Adipocyte (in vitro differentiated cells): ENCODE data around the gene SEC24B.

Experiments used
- DNase-seq: peaks from one replicate; pipeline ENCODE4 v3.0.0-alpha.2; 2015; ENCODE audit warnings: low read depth
- H3K27me3 ChIP-seq: replicated peaks from 2 replicates; pipeline ENCODE4 v1.7.0; 2013; ENCODE audit warnings: mild to moderate bottlenecking, low read length, moderate library complexity; ENCODE audit not compliant: control insufficient read depth, insufficient read depth
- H3K36me3 ChIP-seq: 2 replicates; pipeline ENCODE4 v1.7.0; 2013; ENCODE audit warnings: low read length, mild to moderate bottlenecking, moderate library complexity; ENCODE audit not compliant: control insufficient read depth, insufficient read depth, severe bottlenecking
- H3K4me1 ChIP-seq: 2 replicates; pipeline ENCODE4 v1.7.0; 2013; ENCODE audit warnings: mild to moderate bottlenecking, low read length, moderate library complexity; ENCODE audit not compliant: control insufficient read depth, insufficient read depth
- H3K4me3 ChIP-seq: 2 replicates; pipeline ENCODE4 v1.7.0; 2013; ENCODE audit warnings: mild to moderate bottlenecking, low read length, moderate library complexity
- H3K9ac ChIP-seq: 2 replicates; pipeline ENCODE4 v1.7.0; 2013; ENCODE audit warnings: mild to moderate bottlenecking, low read length, moderate library complexity
- H3K9me3 ChIP-seq: 2 replicates; pipeline ENCODE4 v1.7.0; 2013; ENCODE audit warnings: mild to moderate bottlenecking, low read length, moderate library complexity; ENCODE audit not compliant: control insufficient read depth

SEC24B gene

DNA sequence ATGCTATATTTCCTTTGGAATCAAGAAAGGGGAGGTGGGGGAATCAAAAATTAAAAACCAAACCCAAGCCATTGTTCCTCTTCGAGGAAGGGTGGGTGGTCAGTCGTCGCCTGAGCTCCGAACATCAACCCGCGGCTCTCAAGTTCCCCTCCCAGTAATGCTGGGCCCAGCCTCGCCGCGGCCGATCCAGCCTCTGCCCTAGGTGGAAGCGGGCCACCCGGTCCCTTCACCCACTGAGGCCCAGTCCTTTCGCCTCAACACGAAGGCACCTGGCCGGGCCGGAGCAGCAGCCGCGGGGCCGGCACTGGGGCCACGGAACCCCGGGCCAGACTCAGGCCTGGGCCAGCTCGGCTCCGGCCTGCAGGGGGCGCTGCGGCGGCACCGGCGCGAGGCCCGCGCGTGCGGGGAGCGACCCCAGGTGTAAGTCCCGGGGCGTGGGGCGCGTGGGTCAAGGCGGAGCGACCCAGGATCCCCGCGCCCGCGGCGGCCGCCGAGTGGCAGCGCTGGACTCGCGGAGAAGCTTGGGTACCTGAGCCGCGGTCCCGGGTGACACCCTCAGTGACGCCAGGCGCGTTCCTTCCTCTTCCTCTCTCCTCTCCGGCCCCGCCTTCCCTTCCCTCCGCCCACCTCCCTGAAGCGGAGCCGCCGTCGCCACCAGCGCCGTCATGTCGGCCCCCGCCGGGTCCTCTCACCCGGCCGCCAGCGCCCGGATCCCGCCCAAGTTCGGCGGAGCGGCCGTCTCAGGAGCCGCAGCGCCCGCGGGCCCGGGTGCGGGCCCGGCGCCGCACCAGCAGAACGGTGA lies at the start of gene SEC24B:
TSS of gene SEC24B (plus strand) at position 611 of the 802 bp plus-strand sequence. CDS start at position 666, 55 bp downstream.
- no peaks in the 10 kb centered on the region for H3K27me3 ChIP-seq
- no peaks in the 10 kb centered on the region for H3K9me3 ChIP-seq
- peaks cover 40% of the 10 kb centered on the region for H3K4me1 ChIP-seq
- H3K4me3 ChIP-seq, result peak within 1 kb of the TSS; percentile 98
- no peaks in the 10 kb centered on the region for H3K36me3 ChIP-seq
- H3K9ac ChIP-seq, result peak within 1 kb of the TSS; percentile 94
- peak; percentile 91 for DNase-seq

DNA sequence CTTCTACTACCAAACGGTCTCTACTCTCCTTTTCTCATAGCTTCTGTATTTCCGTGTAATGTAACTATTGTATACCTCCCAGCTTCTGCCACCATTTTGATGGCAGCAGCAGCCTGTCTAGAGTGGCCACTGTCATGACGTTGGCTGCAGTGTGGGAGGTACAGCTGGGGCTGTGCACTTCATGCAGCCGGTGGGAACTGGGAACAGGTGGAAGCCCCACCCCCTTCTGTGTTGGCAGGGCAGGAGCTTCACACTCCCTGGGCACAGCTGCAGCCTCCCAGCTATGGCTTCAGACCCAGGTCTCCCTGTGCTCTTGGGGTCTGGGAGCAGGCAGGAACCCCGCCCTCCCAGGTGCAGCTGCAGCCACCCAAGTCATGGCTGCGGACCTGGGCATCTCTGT lies 49.8 kb upstream of the SEC24B start:
- H3K27me3 ChIP-seq, result no peaks in the 10 kb centered on the region
- no peak overlapping the region for H3K9ac ChIP-seq
- no peak for DNase-seq
- H3K4me1 ChIP-seq, result no peaks in the 10 kb centered on the region
- no peak overlapping the region for H3K4me3 ChIP-seq
- H3K36me3 ChIP-seq, result no peaks in the 10 kb centered on the region
- no peaks in the 10 kb centered on the region for H3K9me3 ChIP-seq

DNA sequence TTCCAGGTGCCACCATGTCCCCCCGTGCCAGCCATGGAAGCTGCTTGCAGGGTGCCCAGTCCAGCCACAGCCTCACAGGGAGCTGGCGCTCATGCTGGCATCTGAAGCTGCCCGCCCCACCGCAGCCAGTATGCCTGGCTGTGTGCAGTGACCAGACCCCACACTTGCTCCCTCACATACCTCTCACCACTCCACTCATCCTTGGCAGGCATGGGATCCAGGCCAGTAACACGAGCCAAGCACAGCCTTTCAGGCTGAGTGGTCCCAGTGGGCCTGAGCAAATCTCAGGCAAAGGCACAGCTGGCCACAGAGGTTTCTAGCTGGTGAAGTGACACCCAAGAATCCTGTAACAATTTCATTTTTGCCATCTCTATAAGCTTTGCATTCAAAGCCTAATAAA lies 48.4 kb upstream of the SEC24B start:
- Histone ChIP-seq H3K9me3 (no peaks in the 10 kb centered on the region), H3K36me3 (no peaks in the 10 kb centered on the region), H3K27me3 (no peaks in the 10 kb centered on the region), H3K9ac (no peak overlapping the region), H3K4me1 (no peaks in the 10 kb centered on the region), H3K4me3 (no peak overlapping the region)
- no peak for DNase-seq

DNA sequence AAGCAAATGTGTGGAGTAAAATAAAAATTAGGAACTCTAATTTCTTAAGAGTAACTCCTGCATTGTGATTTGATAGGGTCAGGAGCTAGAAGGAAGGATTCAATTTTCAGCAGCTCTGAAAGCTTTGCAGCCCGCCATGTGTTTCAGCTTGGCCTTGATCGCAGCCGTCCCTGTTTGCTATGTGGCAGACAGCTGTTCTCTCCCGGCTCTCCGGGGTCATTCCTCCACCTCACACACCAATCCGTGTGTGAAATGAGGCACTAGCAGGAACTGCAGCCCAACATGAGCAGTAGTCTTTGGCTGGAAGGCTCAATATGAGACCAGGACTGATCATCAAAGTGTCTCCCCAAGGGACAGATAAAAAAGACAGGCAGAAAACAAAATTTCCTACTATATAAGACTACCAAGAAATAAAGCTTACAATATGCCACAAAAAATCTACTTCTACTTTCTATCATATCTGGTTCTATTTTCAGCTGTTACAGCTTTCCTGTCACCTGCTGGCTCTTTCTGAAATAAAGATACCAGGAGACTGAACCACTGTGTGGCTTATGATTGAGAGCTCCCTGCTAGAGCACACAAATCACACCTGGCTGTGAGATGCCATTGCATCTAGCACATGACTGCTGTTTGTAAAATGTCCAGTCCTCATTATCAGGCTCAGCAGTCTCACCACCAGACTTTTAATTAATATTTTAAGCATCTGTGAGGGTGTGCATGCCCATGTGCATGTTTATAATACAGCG lies 44.1 kb upstream of the SEC24B start:
- peak; percentile 2 for DNase-seq
- no peaks in the 10 kb centered on the region for H3K27me3 ChIP-seq
- H3K36me3 ChIP-seq, result no peaks in the 10 kb centered on the region

DNA sequence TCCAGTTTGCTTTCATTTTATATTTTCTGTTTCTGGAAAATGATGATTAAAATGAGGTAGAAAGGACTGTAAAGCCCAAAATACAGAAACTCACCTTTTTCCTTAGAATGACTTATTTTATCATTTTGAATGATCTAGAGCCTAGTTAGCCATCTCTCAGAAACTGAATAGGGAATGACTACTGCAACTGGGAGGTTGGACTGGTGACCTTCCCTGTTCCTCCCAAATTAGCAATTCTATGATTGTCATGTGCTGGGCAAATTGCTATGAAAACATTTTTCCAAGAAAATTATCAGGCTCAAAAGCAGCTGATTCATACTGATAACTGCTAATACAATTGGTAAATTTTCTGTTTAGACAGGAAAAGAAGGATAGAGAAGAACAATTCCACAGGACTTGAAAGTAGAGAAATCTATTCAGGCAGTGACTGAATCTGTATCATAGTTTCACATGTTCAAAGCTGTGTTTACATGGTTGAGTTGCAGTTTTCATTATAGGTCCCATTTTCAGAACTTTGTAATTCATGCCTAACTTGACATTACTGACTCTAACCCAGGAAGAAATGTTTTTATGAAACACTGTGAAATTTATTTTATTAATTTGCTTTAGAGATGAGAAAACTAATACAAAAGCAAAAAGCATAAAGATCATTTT lies 43.4 kb upstream of the SEC24B start:
- no peak for DNase-seq
- Histone ChIP-seq H3K27me3 (no peaks in the 10 kb centered on the region), H3K36me3 (no peaks in the 10 kb centered on the region)

More for the DNA sequence above, 44.1 kb upstream of the SEC24B start:
- no peak overlapping the region for H3K9ac ChIP-seq
- H3K4me3 ChIP-seq, result no peak overlapping the region
- no peaks in the 10 kb centered on the region for H3K9me3 ChIP-seq
- no peaks in the 10 kb centered on the region for H3K4me1 ChIP-seq

DNA sequence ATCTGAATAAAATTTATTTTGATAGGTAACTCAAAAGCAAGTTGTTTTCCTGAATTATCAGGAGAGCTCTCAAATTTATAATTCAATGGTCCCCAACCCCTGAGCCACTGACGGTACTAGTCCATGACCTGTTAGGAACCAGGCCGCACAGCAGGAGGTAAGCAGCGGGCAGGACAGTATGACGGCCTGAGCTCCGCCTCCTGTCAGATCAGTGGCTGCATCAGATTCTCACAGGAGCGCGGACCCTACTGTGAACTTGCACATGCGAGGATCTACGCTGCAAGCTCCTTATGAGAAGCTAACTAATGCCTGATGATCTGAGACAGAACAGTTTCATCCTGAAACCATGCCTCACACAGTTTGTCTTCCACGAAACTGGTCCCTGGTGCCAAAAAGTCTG lies 37.9 kb upstream of the SEC24B start:
- Histone ChIP-seq H3K9ac (no peak overlapping the region), H3K4me3 (no peak overlapping the region), H3K9me3 (no peaks in the 10 kb centered on the region), H3K36me3 (no peaks in the 10 kb centered on the region), H3K27me3 (no peaks in the 10 kb centered on the region), H3K4me1 (no peaks in the 10 kb centered on the region)
- no peak for DNase-seq

More for the DNA sequence above, 43.4 kb upstream of the SEC24B start:
- no peaks in the 10 kb centered on the region for H3K4me1 ChIP-seq
- H3K9ac ChIP-seq, result no peak overlapping the region
- H3K4me3 ChIP-seq, result no peak overlapping the region
- H3K9me3 ChIP-seq, result no peaks in the 10 kb centered on the region

DNA sequence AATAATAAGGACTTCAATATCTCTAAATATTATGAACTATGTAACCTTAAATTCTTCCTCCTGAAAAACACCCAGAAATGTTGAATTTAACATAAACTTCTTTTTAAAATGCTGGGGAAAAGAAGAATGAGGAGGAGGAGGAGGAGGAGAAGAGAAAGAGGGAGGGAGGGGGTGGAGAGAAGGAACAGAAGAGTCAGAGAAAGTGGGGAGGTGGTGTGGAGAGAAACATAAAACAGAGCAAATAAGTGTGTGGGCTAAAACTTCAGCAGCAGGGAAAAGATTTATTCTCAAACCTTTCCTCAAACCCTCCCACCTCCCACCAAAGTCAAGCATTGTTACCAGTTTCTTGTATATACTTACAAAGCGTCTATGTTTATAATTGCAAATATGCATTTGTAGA lies 34.7 kb upstream of the SEC24B start:
- DNase-seq, result no peak
- no peaks in the 10 kb centered on the region for H3K36me3 ChIP-seq
- H3K4me3 ChIP-seq, result no peak overlapping the region
- no peak overlapping the region for H3K9ac ChIP-seq
- H3K9me3 ChIP-seq, result no peaks in the 10 kb centered on the region
- H3K4me1 ChIP-seq, result no peaks in the 10 kb centered on the region
- H3K27me3 ChIP-seq, result no peaks in the 10 kb centered on the region

DNA sequence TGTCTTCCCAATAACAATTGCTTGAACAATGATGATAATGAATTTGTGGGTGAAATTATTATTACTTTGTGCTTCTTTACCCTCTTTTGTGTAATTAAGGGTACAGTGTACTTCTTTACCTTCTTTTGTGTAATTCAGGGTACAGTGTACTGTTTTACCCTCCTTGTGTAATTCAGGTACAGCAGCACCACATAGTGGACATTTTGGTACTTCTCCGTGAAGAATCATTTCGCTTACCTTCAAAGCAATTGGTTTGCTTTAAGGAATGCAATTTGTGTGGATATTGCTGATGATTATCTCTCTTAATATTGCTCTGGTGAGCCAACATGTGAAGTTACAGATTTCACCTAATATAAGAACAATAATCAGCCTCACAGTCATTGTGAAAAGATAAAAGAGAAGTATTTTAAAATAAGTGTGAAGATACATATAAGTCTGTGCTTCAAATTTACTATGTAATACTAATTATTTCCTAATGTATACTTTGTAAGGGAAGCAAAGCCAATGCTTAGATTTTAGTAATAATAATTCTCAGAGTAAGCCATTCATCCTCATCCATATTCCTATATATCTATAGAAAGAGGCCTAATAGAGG lies 27.2 kb upstream of the SEC24B start:
- H3K36me3 ChIP-seq, result no peaks in the 10 kb centered on the region
- H3K27me3 ChIP-seq, result no peaks in the 10 kb centered on the region
- H3K4me1 ChIP-seq, result no peaks in the 10 kb centered on the region
- no peak overlapping the region for H3K9ac ChIP-seq
- H3K4me3 ChIP-seq, result no peak overlapping the region
- no peaks in the 10 kb centered on the region for H3K9me3 ChIP-seq
- DNase-seq, result peak; percentile 80

DNA sequence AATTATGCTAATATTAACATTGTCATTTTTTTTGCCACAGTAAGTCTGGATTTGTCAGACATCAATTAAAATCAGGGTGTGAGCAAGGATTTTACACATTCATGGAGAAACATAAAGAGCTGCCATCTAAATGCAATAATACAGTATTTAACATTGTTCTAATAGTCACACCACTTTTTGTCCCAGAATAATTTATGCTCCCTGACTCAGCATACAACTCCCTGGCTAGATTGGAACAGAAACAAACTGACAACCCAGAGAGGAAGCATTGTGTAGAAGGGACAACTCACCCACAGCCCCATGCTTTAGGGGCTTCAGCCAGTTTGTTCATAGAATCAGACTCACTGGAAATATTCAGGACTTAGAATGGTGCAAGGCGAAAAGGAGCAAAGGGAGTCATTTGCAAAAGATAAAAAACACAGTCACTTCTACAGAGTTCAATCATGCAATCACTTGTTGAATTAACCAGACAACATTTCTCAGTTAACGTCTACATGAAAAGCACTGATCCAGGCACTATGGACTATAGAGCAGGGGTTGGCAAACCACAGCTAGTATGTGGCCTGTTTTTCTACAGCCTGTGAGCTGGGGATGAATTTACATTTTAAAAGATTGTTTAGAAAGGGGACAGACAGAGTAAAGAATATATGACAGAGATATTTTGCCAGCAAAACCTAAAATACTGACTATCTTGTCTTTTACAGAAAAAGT lies 26.4 kb upstream of the SEC24B start:
- H3K9me3 ChIP-seq, result no peaks in the 10 kb centered on the region
- H3K27me3 ChIP-seq, result no peaks in the 10 kb centered on the region
- H3K4me1 ChIP-seq, result peaks cover 4% of the 10 kb centered on the region
- H3K36me3 ChIP-seq, result no peaks in the 10 kb centered on the region
- DNase-seq, result no peak
- no peak overlapping the region for H3K9ac ChIP-seq
- no peak overlapping the region for H3K4me3 ChIP-seq

DNA sequence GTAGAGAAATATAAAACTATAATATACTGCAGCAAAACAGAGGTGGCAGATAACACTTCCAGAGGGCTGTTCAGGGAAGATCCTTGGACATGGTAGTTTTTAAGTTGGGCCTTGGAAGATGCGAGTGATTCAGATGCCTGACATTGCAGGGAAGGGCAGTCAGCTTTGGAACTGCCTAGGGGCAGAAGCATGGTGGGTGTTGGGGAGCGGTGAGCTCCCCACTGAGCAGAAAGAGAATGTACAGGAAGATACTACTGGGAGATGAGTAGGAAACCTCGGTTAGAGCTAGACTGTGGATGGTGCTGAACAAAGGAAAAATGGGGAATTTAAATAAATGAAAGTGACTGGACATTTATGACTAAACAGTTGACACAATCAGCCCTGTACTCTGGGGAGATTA lies 24.9 kb upstream of the SEC24B start:
- Histone ChIP-seq H3K4me3 (no peak overlapping the region), H3K9ac (no peak overlapping the region), H3K27me3 (no peaks in the 10 kb centered on the region), H3K4me1 (peaks cover 14% of the 10 kb centered on the region), H3K9me3 (no peaks in the 10 kb centered on the region), H3K36me3 (no peaks in the 10 kb centered on the region)
- peak; percentile 11 for DNase-seq
